ENCODE results near the gene PAX5.

DNA sequence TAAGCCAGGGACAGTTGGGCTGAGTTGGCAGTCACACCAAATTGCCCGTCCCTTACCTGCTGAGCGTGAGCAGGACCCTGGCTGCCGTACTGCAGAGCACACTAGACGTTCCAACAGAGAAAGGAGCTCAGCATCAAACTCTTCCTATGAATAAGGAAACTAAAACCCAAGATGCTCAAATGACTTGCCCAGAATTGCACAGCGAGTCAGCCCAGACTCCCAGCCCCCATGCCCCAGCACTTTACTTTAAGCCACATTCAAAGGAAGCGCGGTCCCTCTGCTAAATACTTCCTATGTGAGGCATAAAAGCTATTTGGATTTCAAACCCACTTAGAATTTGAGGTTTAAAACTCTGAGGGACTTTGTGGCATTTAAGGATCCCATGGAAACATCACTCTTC, 23.9 kb downstream of the PAX5 start:
- TF ChIP-seq POLR2A (IDR thresholded peaks at IDR 0.05) (no peak), CTCF (IDR thresholded peaks at IDR 0.05) (no peak)
